GM23338 (cell line): Measurements from ENCODE around the gene ILK. TPM values are rescaled to one million over a fixed set of nuclear protein-coding genes. Genes with fewer than 3 reads are reported as not detected.

ENCODE experiments used
- ATAC-seq: fragments of 200-7000 bp; cut with Tn5 transposase; 3 replicates; pipeline ENCODE4 v1.9.1; 2020
- DNase-seq: peaks from one replicate; pipeline ENCODE4 v3.0.0-alpha.2; 2015; ENCODE audit warnings: low spot score
- H2AFZ ChIP-seq: fragments of 200-600 bp; sonication (generic); 2 replicates; pipeline ENCODE4 v1.8.0; 2016; ENCODE audit warnings: antibody characterized with exemption, mild to moderate bottlenecking, moderate library complexity
- H3F3A ChIP-seq: fragments of 200-600 bp; sonication (generic); replicated peaks from 2 replicates; pipeline ENCODE4 v1.8.0; 2017; ENCODE audit warnings: antibody characterized with exemption, mixed run types, low read depth
- H3K27ac ChIP-seq: fragments of 200-600 bp; sonication (generic); 2 replicates; pipeline ENCODE4 v1.6.1; 2016; ENCODE audit warnings: low read depth
- H3K27me3 ChIP-seq: fragments of 200-600 bp; sonication (generic); 2 replicates; pipeline ENCODE4 v1.8.0; 2016; ENCODE audit warnings: mild to moderate bottlenecking, mixed run types, moderate library complexity; ENCODE audit not compliant: insufficient read depth
- H3K36me3 ChIP-seq: fragments of 200-600 bp; sonication (generic); 2 replicates; pipeline ENCODE4 v1.8.0; 2016; ENCODE audit warnings: mild to moderate bottlenecking; ENCODE audit not compliant: insufficient read depth
- H3K4me1 ChIP-seq: fragments of 200-600 bp; sonication (generic); 2 replicates; pipeline ENCODE4 v1.8.0; 2016; ENCODE audit warnings: mild to moderate bottlenecking, moderate library complexity; ENCODE audit not compliant: insufficient read depth
- H3K4me2 ChIP-seq: fragments of 200-600 bp; sonication (generic); 2 replicates; pipeline ENCODE4 v1.7.1; 2017; ENCODE audit warnings: mixed run types
- H3K4me3 ChIP-seq: fragments of 200-600 bp; sonication (generic); 2 replicates; pipeline ENCODE4 v1.6.1; 2016; ENCODE audit warnings: mixed run types
- H3K79me2 ChIP-seq: fragments of 200-600 bp; sonication (generic); replicated peaks from 2 replicates; pipeline ENCODE4 v1.8.0; 2017; ENCODE audit warnings: mild to moderate bottlenecking; ENCODE audit not compliant: insufficient read depth
- H3K9me2 ChIP-seq: fragments of 200-600 bp; sonication (generic); 2 replicates; pipeline ENCODE4 v1.8.0; 2017; ENCODE audit not compliant: insufficient read depth
- H4K20me1 ChIP-seq: fragments of 200-600 bp; sonication (generic); replicated peaks from 2 replicates; pipeline ENCODE4 v1.8.0; 2017; ENCODE audit warnings: mild to moderate bottlenecking; ENCODE audit not compliant: insufficient read depth
- H3K27ac Mint-ChIP-seq: 2 replicates; pipeline ENCODE4 v1.8.0; 2020; ENCODE audit warnings: inconsistent platforms, mild to moderate bottlenecking, moderate library complexity, mixed read lengths
- H3K27me3 Mint-ChIP-seq: 3 replicates; pipeline ENCODE4 v1.8.0; 2022; ENCODE audit warnings: low read depth, mild to moderate bottlenecking, moderate library complexity, mixed read lengths, inconsistent platforms; ENCODE audit not compliant: insufficient read depth, poor library complexity
- H3K36me3 Mint-ChIP-seq: 3 replicates; pipeline ENCODE4 v1.8.0; 2021; ENCODE audit warnings: low read depth, mild to moderate bottlenecking, inconsistent platforms, moderate library complexity, mixed read lengths
- H3K4me1 Mint-ChIP-seq: 3 replicates; pipeline ENCODE4 v1.8.0; 2020; ENCODE audit warnings: mild to moderate bottlenecking, inconsistent platforms, mixed read lengths
- H3K4me3 Mint-ChIP-seq: 3 replicates; pipeline ENCODE4 v1.8.0; 2021; ENCODE audit warnings: moderate library complexity, mild to moderate bottlenecking, inconsistent platforms, mixed read lengths
- H3K9me3 Mint-ChIP-seq: 3 replicates; pipeline ENCODE4 v1.8.0; 2020; ENCODE audit warnings: moderate library complexity, mild to moderate bottlenecking, inconsistent platforms, mixed read lengths
- CREB1 ChIP-seq: fragments of 250-450 bp; sonication (Bioruptor Pico); IDR thresholded peaks from 2 replicates; pipeline ENCODE4 v1.5.0; 2020; ENCODE audit warnings: low read depth, mild to moderate bottlenecking, moderate library complexity
- EZH2 ChIP-seq: fragments of 200-600 bp; sonication (generic); IDR thresholded peaks from one replicate; pipeline ENCODE4 v1.8.0; 2017; ENCODE audit warnings: antibody characterized with exemption, mild to moderate bottlenecking, low read depth; ENCODE audit not compliant: unreplicated experiment
- EZH2phosphoT487 ChIP-seq: fragments of 200-600 bp; sonication (generic); IDR thresholded peaks from one replicate; pipeline ENCODE4 v1.8.1; 2018; ENCODE audit warnings: antibody characterized with exemption; ENCODE audit not compliant: unreplicated experiment
- JUNB ChIP-seq: IDR thresholded peaks from one replicate; pipeline ENCODE4 v1.6.1; 2016; ENCODE audit warnings: antibody characterized with exemption; ENCODE audit not compliant: unreplicated experiment
- NANOG ChIP-seq: IDR thresholded peaks from 2 replicates; pipeline ENCODE4 v1.6.1; 2016; ENCODE audit warnings: antibody characterized with exemption, borderline replicate concordance
- POLR2AphosphoS5 ChIP-seq: IDR thresholded peaks from 2 replicates; pipeline ENCODE4 v1.6.1; 2016; ENCODE audit warnings: antibody characterized with exemption, low read depth
- STAT1 ChIP-seq: IDR thresholded peaks from one replicate; pipeline ENCODE4 v1.6.1; 2016; ENCODE audit warnings: antibody characterized with exemption; ENCODE audit not compliant: unreplicated experiment
- ZNF114 ChIP-seq: fragments of 250-450 bp; sonication (Bioruptor Pico); IDR thresholded peaks from 2 replicates; pipeline ENCODE4 v1.5.0; 2020; ENCODE audit warnings: mild to moderate bottlenecking, moderate library complexity
- ZNF331 ChIP-seq: fragments of 250-450 bp; sonication (Bioruptor Pico); IDR thresholded peaks from 2 replicates; pipeline ENCODE4 v1.5.0; 2020; ENCODE audit warnings: low read depth, mild to moderate bottlenecking, moderate library complexity
- polyA plus RNA-seq: library from polyadenylated mRNA; unstranded; fragments of >200 nt; fragmentation: Nextera tagmentation; extraction: Ambion mirVana; gene quantifications from 2 replicates; pipeline ENCODE4 v1.2.1, GENCODE V29; 2016
- total RNA-seq: library from RNA; depleted of rRNA; stranded (reverse); fragments of >200 nt; shearing (Covaris generic); gene quantifications from 2 replicates; pipeline ENCODE4 v1.2.3, GENCODE V29; 2014
- TF ChIP-seq, protein P1 (sequence below): IDR thresholded peaks from 2 replicates; pipeline ENCODE4 v1.6.1; 2016; ENCODE audit warnings: antibody characterized with exemption
- TF ChIP-seq, protein P2 (sequence below): fragments of 250-450 bp; sonication (Bioruptor Pico); IDR thresholded peaks from 2 replicates; pipeline ENCODE4 v1.5.0; 2020; ENCODE audit warnings: mild to moderate bottlenecking, moderate library complexity
- TF ChIP-seq, protein P3 (sequence below), 2 experiments: fragments of 200-600 bp in 1 of 2; sonication (generic) in 1 of 2; conservative IDR thresholded peaks; 2 replicates each; pipeline versions ENCODE4 v1.5.1 to v1.6.1; 2016 to 2017; ENCODE audit warnings: antibody characterized with exemption in 2 of 2, low read depth in 2 of 2, mild to moderate bottlenecking in 2 of 2, moderate library complexity in 1 of 2
- TF ChIP-seq, protein P4 (sequence below): IDR thresholded peaks from one replicate; pipeline ENCODE4 v1.6.1; 2018; ENCODE audit warnings: antibody characterized with exemption; ENCODE audit not compliant: unreplicated experiment

Gene ILK
- total and polyA plus RNA-seq, 2 experiments from 2014 or later: 62.6 to 91.0 TPM

DNA sequence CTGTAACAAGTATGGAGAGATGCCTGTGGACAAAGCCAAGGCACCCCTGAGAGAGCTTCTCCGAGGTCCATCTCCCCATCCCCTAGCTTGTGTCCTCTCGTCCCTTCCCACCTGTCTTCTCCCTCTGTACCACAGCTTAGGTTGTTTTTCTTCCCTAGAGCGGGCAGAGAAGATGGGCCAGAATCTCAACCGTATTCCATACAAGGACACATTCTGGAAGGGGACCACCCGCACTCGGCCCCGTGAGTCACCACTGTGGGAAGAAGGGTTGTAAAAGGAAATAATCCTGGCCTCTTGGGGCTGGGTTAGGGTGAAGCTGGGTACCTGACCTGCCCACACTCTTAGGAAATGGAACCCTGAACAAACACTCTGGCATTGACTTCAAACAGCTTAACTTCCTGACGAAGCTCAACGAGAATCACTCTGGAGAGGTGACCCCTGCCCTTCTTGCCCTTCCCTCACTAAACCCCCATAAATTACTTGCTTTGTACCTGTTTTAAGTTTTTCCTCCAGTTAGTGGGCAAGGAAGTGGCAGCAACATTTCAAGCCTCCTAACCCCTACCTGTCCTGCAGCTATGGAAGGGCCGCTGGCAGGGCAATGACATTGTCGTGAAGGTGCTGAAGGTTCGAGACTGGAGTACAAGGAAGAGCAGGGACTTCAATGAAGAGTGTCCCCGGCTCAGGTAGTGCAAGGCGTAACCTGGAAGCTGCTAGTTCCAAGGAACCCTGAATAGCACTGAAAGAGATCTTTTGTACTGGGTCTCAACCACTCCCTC is 5.3 kb downstream of the ILK start:
- H3K79me2 ChIP-seq: peaks cover 48% of the 10 kb centered on the region
- ATAC-seq: no peak
- H3K4me3 ChIP-seq: no peak overlapping the region
- no peaks in the 10 kb centered on the region; the same call in 1 of the 2 replicates for H4K20me1 ChIP-seq
- H3K4me1 ChIP-seq: peaks cover 35% of the 10 kb centered on the region
- Mint-ChIP-seq H3K4me1 (peaks cover 22% of the 10 kb centered on the region), H3K27me3 (peaks cover 15% of the 10 kb centered on the region), H3K27ac (no peak overlapping the region), H3K4me3 (no peak overlapping the region), H3K9me3 (no peaks in the 10 kb centered on the region), H3K36me3 (peaks cover 51% of the 10 kb centered on the region)
- H3K4me2 ChIP-seq: no peak overlapping the region
- no peak for TF ChIP-seq STAT1
- TF ChIP-seq, protein P1, sequence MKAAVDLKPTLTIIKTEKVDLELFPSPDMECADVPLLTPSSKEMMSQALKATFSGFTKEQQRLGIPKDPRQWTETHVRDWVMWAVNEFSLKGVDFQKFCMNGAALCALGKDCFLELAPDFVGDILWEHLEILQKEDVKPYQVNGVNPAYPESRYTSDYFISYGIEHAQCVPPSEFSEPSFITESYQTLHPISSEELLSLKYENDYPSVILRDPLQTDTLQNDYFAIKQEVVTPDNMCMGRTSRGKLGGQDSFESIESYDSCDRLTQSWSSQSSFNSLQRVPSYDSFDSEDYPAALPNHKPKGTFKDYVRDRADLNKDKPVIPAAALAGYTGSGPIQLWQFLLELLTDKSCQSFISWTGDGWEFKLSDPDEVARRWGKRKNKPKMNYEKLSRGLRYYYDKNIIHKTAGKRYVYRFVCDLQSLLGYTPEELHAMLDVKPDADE: no peak
- TF ChIP-seq ZNF114: no peak
- TF ChIP-seq EZH2: no peak
- TF ChIP-seq CREB1 (CRISPR knock-in tag): no peak
- TF ChIP-seq, protein P2, sequence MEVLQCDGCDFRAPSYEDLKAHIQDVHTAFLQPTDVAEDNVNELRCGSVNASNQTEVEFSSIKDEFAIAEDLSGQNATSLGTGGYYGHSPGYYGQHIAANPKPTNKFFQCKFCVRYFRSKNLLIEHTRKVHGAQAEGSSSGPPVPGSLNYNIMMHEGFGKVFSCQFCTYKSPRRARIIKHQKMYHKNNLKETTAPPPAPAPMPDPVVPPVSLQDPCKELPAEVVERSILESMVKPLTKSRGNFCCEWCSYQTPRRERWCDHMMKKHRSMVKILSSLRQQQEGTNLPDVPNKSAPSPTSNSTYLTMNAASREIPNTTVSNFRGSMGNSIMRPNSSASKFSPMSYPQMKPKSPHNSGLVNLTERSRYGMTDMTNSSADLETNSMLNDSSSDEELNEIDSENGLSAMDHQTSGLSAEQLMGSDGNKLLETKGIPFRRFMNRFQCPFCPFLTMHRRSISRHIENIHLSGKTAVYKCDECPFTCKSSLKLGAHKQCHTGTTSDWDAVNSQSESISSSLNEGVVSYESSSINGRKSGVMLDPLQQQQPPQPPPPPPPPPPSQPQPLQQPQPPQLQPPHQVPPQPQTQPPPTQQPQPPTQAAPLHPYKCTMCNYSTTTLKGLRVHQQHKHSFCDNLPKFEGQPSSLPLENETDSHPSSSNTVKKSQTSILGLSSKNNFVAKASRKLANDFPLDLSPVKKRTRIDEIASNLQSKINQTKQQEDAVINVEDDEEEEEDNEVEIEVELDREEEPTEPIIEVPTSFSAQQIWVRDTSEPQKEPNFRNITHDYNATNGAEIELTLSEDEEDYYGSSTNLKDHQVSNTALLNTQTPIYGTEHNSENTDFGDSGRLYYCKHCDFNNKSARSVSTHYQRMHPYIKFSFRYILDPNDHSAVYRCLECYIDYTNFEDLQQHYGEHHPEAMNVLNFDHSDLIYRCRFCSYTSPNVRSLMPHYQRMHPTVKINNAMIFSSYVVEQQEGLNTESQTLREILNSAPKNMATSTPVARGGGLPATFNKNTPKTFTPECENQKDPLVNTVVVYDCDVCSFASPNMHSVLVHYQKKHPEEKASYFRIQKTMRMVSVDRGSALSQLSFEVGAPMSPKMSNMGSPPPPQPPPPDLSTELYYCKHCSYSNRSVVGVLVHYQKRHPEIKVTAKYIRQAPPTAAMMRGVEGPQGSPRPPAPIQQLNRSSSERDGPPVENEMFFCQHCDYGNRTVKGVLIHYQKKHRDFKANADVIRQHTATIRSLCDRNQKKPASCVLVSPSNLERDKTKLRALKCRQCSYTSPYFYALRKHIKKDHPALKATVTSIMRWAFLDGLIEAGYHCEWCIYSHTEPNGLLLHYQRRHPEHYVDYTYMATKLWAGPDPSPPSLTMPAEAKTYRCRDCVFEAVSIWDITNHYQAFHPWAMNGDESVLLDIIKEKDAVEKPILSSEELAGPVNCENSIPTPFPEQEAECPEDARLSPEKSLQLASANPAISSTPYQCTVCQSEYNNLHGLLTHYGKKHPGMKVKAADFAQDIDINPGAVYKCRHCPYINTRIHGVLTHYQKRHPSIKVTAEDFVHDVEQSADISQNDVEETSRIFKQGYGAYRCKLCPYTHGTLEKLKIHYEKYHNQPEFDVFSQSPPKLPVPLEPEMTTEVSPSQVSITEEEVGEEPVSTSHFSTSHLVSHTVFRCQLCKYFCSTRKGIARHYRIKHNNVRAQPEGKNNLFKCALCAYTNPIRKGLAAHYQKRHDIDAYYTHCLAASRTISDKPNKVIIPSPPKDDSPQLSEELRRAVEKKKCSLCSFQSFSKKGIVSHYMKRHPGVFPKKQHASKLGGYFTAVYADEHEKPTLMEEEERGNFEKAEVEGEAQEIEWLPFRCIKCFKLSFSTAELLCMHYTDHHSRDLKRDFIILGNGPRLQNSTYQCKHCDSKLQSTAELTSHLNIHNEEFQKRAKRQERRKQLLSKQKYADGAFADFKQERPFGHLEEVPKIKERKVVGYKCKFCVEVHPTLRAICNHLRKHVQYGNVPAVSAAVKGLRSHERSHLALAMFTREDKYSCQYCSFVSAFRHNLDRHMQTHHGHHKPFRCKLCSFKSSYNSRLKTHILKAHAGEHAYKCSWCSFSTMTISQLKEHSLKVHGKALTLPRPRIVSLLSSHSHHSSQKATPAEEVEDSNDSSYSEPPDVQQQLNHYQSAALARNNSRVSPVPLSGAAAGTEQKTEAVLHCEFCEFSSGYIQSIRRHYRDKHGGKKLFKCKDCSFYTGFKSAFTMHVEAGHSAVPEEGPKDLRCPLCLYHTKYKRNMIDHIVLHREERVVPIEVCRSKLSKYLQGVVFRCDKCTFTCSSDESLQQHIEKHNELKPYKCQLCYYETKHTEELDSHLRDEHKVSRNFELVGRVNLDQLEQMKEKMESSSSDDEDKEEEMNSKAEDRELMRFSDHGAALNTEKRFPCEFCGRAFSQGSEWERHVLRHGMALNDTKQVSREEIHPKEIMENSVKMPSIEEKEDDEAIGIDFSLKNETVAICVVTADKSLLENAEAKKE: no peak
- TF ChIP-seq POLR2AphosphoS5: no peak
- TF ChIP-seq NANOG: no peak
- no peak for TF ChIP-seq ZNF331 (CRISPR knock-in tag)
- TF ChIP-seq, protein P3, sequence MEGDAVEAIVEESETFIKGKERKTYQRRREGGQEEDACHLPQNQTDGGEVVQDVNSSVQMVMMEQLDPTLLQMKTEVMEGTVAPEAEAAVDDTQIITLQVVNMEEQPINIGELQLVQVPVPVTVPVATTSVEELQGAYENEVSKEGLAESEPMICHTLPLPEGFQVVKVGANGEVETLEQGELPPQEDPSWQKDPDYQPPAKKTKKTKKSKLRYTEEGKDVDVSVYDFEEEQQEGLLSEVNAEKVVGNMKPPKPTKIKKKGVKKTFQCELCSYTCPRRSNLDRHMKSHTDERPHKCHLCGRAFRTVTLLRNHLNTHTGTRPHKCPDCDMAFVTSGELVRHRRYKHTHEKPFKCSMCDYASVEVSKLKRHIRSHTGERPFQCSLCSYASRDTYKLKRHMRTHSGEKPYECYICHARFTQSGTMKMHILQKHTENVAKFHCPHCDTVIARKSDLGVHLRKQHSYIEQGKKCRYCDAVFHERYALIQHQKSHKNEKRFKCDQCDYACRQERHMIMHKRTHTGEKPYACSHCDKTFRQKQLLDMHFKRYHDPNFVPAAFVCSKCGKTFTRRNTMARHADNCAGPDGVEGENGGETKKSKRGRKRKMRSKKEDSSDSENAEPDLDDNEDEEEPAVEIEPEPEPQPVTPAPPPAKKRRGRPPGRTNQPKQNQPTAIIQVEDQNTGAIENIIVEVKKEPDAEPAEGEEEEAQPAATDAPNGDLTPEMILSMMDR (conservative IDR thresholded peaks at IDR 0.05; ENCODE audit: low read depth in 2 of 2): no peak
- TF ChIP-seq EZH2phosphoT487: no peak
- TF ChIP-seq, protein P4, sequence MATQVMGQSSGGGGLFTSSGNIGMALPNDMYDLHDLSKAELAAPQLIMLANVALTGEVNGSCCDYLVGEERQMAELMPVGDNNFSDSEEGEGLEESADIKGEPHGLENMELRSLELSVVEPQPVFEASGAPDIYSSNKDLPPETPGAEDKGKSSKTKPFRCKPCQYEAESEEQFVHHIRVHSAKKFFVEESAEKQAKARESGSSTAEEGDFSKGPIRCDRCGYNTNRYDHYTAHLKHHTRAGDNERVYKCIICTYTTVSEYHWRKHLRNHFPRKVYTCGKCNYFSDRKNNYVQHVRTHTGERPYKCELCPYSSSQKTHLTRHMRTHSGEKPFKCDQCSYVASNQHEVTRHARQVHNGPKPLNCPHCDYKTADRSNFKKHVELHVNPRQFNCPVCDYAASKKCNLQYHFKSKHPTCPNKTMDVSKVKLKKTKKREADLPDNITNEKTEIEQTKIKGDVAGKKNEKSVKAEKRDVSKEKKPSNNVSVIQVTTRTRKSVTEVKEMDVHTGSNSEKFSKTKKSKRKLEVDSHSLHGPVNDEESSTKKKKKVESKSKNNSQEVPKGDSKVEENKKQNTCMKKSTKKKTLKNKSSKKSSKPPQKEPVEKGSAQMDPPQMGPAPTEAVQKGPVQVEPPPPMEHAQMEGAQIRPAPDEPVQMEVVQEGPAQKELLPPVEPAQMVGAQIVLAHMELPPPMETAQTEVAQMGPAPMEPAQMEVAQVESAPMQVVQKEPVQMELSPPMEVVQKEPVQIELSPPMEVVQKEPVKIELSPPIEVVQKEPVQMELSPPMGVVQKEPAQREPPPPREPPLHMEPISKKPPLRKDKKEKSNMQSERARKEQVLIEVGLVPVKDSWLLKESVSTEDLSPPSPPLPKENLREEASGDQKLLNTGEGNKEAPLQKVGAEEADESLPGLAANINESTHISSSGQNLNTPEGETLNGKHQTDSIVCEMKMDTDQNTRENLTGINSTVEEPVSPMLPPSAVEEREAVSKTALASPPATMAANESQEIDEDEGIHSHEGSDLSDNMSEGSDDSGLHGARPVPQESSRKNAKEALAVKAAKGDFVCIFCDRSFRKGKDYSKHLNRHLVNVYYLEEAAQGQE: no peak
- TF ChIP-seq JUNB: no peak
- no peaks in the 10 kb centered on the region for H3K9me2 ChIP-seq
- no peaks in the 10 kb centered on the region for H3K27me3 ChIP-seq
- no peak overlapping the region for H2AFZ ChIP-seq
- peaks cover 16% of the 10 kb centered on the region for H3F3A ChIP-seq
- H3K27ac ChIP-seq: peak overlapping the region; percentile 59; the same call in 1 of the 2 replicates
- peaks cover 35% of the 10 kb centered on the region for H3K36me3 ChIP-seq
- no peak for DNase-seq
